Myocyte (in vitro differentiated cells): Measurements from ENCODE around the gene ZFP2. TPM values are rescaled to one million over a fixed set of nuclear protein-coding genes. Genes with fewer than 3 reads are reported as not detected.

Experiments used
- DNase-seq: peaks from one replicate; pipeline ENCODE4 v3.0.0-alpha.2; 2012; ENCODE audit warnings: low read depth
- total RNA-seq: library from RNA; depleted of rRNA; stranded (reverse); fragments of >200 nt; gene quantifications from 2 replicates; pipeline ENCODE4 v1.2.3, GENCODE V29; 2014

ZFP2 gene
- total RNA-seq, 1 donor from 2014 or later, result 1.2 TPM

DNA sequence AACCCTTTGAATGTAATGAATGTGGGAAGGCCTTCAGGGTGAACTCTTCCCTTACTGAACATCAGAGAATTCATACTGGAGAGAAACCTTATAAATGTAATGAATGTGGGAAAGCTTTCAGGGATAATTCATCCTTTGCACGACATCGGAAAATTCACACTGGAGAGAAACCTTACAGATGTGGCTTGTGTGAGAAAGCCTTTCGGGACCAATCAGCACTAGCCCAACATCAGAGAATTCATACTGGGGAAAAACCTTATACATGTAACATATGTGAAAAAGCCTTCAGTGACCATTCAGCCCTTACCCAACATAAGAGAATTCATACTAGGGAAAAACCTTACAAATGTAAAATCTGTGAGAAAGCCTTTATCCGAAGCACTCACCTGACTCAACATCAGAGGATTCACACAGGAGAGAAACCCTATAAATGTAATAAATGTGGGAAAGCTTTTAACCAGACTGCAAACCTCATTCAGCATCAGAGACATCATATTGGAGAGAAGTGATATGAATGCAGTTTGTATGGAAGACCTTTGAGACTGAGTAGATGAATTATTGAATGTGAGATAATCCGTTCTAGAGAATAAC lies 69.8 kb downstream of the ZFP2 start:
- DNase-seq, result no peak

DNA sequence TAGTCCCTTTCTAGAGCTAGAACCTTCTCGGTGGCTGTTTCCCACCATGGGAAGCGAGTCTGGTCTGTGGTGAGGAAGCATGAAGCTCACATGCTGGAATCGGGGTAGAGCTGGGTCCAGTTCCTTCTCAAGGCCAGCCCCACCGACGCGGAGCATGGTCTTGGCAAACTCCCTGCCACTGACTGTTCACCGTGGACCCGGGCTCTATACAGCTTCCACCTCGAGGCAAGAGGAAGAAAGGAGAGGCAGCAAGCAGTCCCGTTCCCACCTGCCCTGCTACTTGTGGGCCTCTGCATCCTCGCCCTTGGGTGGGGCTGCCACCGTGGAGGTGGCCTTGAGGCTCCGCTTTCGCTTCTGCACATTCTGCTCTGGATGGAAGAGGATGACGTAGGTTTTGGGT lies 85.7 kb downstream of the ZFP2 start:
- DNase-seq, result no peak

Other genes starting within 250 kb of the ZFP2 start
- 12.6 and 14.3 TPM in 2 replicates for gene ZNF354A, start 165.3 kb upstream of the ZFP2 start, total RNA-seq
- 12.2 and 16.8 TPM in 2 replicates for gene ZNF354B, start 36.0 kb upstream of the ZFP2 start, total RNA-seq
- not detected in 2 replicates for gene ZNF454, start 45.3 kb downstream of the ZFP2 start, total RNA-seq
- not detected in 2 replicates for gene GRM6, start 99.4 kb downstream of the ZFP2 start, total RNA-seq
- gene ZNF879, start 127.9 kb downstream of the ZFP2 start, total RNA-seq, result 4.8 and 9.1 TPM in 2 replicates
- gene ZNF354C, start 164.5 kb downstream of the ZFP2 start, total RNA-seq, result 3.0 and 3.4 TPM in 2 replicates